K562 (cell line): Measurements from ENCODE around the gene PRKAR2B. TPM values are rescaled to one million over a fixed set of nuclear protein-coding genes. Genes with fewer than 3 reads are reported as not detected.

ENCODE experiments used
- ATF6 ChIP-seq: sonication (generic); formaldehyde crosslinking; IDR thresholded peaks from 2 replicates; pipeline ENCODE4 v1.4.0; 2020; ENCODE audit warnings: mild to moderate bottlenecking, missing genetic modification reagents
- BRD4 ChIP-seq: fragments of 200-600 bp; sonication (generic); IDR thresholded peaks from 2 replicates; pipeline ENCODE4 v1.6.1; 2017; ENCODE audit warnings: inconsistent platforms
- ELF2 ChIP-seq: fragments of 250-450 bp; sonication (Bioruptor Pico); IDR thresholded peaks from 2 replicates; pipeline ENCODE4 v1.5.0; 2021; ENCODE audit warnings: mild to moderate bottlenecking
- GTF2E2 ChIP-seq: fragments of 200-800 bp; sonication (Bioruptor generic); IDR thresholded peaks from 2 replicates; pipeline ENCODE4 v1.6.1; 2016; ENCODE audit warnings: missing genetic modification characterization, missing compliant biosample characterization
- ZFP36 ChIP-seq: fragments of 150-350 bp; IDR thresholded peaks from 2 replicates; pipeline ENCODE4 v1.6.1; 2018; ENCODE audit warnings: low read length, low read depth; ENCODE audit not compliant: partially characterized antibody
- ZNF175 ChIP-seq: fragments of 200-800 bp; sonication (Bioruptor generic); IDR thresholded peaks from 2 replicates; pipeline ENCODE4 v1.6.1; 2016; ENCODE audit warnings: low read depth, mild to moderate bottlenecking, missing genetic modification characterization, missing compliant biosample characterization
- ZNF217 ChIP-seq: sonication (generic); formaldehyde crosslinking; IDR thresholded peaks from 2 replicates; pipeline ENCODE4 v1.8.0; 2022; ENCODE audit warnings: mild to moderate bottlenecking, missing genetic modification reagents
- ZNF764 ChIP-seq: fragments of 250-450 bp; sonication (Bioruptor Pico); IDR thresholded peaks from 2 replicates; pipeline ENCODE4 v1.4.0; 2020; ENCODE audit warnings: low read depth, mild to moderate bottlenecking, moderate library complexity
- polyA plus RNA-seq, 8 experiments: library from polyadenylated mRNA; depleted of rRNA in 4 of 8; stranded (reverse) in 5 of 8; unstranded in 3 of 8; fragments of >200 nt; fragmentation: Nextera tagmentation in 2 of 8; fragmentation: Illumina TruSeq in 1 of 8; extraction: Ambion mirVana in 2 of 8; extraction: Trizol in 1 of 8; gene quantifications; 2 replicates each; pipeline versions ENCODE4 v1.2.1 to v1.2.3, GENCODE V29; 2011 to 2014; ENCODE audit warnings: inconsistent platforms in 1 of 8, missing spikeins in 1 of 8
- total RNA-seq, 7 experiments: library from RNA; depleted of rRNA in 6 of 7; stranded (reverse); fragments of >200 nt in 6 of 7; fragmentation: Illumina TruSeq in 2 of 7; extraction: Trizol in 2 of 7; gene quantifications; 2 replicates each; pipeline versions ENCODE4 v1.2.1 to v1.2.3, GENCODE V29; 2011 to 2021; ENCODE audit warnings: low replicate concordance in 1 of 7
- TF ChIP-seq, protein P1 (sequence below), 2 experiments: fragments of 450-650 bp; conservative IDR thresholded peaks; 2 replicates each; pipeline ENCODE4 v1.6.1; 2017; ENCODE audit warnings: mild to moderate bottlenecking in 2 of 2, moderate library complexity in 2 of 2
- TF ChIP-seq, protein P2 (sequence below): fragments of 450-650 bp; formaldehyde crosslinking; conservative IDR thresholded peaks from 2 replicates; pipeline ENCODE4 v1.4.0; 2022; ENCODE audit warnings: mild to moderate bottlenecking, missing genetic modification characterization
- TF ChIP-seq, protein P3 (sequence below), 2 experiments: fragments of 150-350 bp in 1 of 2; IDR thresholded peaks; 2 replicates each; pipeline ENCODE4 v1.6.1; 2012 to 2016; ENCODE audit warnings: low read depth in 2 of 2, low read length in 2 of 2, mild to moderate bottlenecking in 1 of 2, moderate library complexity in 1 of 2

PRKAR2B gene
- total and polyA plus RNA-seq, 9 of the 15 experiments (the other 6 are each of a cell fraction or from before 2014, with no cell fraction given) = 59.0 to 173 (median 129) TPM

- TF ChIP-seq, protein P1, sequence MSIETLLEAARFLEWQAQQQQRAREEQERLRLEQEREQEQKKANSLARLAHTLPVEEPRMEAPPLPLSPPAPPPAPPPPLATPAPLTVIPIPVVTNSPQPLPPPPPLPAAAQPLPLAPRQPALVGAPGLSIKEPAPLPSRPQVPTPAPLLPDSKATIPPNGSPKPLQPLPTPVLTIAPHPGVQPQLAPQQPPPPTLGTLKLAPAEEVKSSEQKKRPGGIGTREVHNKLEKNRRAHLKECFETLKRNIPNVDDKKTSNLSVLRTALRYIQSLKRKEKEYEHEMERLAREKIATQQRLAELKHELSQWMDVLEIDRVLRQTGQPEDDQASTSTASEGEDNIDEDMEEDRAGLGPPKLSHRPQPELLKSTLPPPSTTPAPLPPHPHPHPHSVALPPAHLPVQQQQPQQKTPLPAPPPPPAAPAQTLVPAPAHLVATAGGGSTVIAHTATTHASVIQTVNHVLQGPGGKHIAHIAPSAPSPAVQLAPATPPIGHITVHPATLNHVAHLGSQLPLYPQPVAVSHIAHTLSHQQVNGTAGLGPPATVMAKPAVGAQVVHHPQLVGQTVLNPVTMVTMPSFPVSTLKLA (conservative IDR thresholded peaks at IDR 0.05) = no peak
- TF ChIP-seq, protein P2, sequence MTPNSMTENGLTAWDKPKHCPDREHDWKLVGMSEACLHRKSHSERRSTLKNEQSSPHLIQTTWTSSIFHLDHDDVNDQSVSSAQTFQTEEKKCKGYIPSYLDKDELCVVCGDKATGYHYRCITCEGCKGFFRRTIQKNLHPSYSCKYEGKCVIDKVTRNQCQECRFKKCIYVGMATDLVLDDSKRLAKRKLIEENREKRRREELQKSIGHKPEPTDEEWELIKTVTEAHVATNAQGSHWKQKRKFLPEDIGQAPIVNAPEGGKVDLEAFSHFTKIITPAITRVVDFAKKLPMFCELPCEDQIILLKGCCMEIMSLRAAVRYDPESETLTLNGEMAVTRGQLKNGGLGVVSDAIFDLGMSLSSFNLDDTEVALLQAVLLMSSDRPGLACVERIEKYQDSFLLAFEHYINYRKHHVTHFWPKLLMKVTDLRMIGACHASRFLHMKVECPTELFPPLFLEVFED (CRISPR knock-in tag) = no peak
- TF ChIP-seq GTF2E2 (tag) = no peak
- 0 out of 2 replicates have a peak, but pooled peaks have one; percentile 39 for TF ChIP-seq ATF6 (CRISPR knock-in tag)
- no peak for TF ChIP-seq ZNF217 (CRISPR knock-in tag)
- TF ChIP-seq, protein P3, sequence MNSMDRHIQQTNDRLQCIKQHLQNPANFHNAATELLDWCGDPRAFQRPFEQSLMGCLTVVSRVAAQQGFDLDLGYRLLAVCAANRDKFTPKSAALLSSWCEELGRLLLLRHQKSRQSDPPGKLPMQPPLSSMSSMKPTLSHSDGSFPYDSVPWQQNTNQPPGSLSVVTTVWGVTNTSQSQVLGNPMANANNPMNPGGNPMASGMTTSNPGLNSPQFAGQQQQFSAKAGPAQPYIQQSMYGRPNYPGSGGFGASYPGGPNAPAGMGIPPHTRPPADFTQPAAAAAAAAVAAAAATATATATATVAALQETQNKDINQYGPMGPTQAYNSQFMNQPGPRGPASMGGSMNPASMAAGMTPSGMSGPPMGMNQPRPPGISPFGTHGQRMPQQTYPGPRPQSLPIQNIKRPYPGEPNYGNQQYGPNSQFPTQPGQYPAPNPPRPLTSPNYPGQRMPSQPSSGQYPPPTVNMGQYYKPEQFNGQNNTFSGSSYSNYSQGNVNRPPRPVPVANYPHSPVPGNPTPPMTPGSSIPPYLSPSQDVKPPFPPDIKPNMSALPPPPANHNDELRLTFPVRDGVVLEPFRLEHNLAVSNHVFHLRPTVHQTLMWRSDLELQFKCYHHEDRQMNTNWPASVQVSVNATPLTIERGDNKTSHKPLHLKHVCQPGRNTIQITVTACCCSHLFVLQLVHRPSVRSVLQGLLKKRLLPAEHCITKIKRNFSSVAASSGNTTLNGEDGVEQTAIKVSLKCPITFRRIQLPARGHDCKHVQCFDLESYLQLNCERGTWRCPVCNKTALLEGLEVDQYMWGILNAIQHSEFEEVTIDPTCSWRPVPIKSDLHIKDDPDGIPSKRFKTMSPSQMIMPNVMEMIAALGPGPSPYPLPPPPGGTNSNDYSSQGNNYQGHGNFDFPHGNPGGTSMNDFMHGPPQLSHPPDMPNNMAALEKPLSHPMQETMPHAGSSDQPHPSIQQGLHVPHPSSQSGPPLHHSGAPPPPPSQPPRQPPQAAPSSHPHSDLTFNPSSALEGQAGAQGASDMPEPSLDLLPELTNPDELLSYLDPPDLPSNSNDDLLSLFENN (IDR thresholded peaks at IDR 0.05; ENCODE audit: low read depth in 2 of 2, low read length in 2 of 2) = no peak
- no peak for TF ChIP-seq ZNF175 (CRISPR knock-in tag)
- no peak for TF ChIP-seq ZFP36
- 0 out of 2 replicates have a peak, but pooled peaks have one; percentile 20 for TF ChIP-seq ELF2 (CRISPR knock-in tag)
- no peak for TF ChIP-seq ZNF764
- TF ChIP-seq BRD4 = no peak
Observed at GRCh38 chr7:107173191-107173590, 128.7 kb downstream of the PRKAR2B start (continued).
